AG08396 (cell line): ENCODE measurements around the gene CCM2.
"Not testable (repeated sequence)": the region's sequence is repeated elsewhere in the genome, so short reads cannot be mapped to it uniquely, and the experiment has no call there.

Source experiments
- DNase-seq: peaks from one replicate; pipeline ENCODE4 v3.0.0; 2012; ENCODE audit warnings: low spot score, mixed read lengths

CCM2 gene

DNA sequence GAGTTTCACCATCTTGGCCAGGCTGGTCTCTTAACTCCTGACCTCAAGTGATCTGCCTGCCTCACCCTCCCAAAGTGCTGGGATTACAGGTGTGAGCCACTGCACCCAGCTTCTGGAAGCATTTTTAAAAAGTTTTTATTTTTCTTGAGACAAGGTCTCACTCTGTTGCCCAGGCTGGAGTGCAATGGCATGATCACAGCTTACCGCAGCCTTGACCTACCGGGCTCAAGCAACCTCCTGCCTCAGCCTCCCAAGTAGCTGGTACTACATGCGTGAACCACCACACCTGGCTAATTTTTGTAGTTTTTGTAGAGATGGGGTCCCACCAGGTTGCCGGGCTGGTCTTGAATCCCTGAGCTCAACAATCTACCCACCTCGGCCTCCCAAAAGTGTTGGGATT, 34.7 kb downstream of the CCM2 start:
- DNase-seq, result not testable (repeated sequence)

DNA sequence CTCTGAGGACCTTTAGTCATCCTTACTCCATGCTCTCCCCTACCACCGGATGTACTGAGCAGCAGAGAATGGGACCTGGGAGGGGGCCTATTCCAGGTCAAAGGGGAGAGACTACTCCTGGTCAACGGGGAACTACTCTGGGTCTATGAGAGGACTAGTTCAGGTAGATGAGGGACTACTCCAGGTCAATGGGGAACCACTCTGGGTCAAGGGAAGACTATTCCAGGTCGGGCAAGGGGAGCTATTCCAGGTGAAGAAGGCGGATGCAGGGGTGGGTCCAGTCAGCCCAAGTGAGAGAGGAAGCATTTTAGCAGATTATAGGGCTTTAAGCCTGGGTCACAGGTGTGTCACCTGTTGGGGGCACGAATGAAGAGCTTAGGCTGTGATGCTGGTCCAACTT, 35.4 kb downstream of the CCM2 start:
- DNase-seq, result no peak

DNA sequence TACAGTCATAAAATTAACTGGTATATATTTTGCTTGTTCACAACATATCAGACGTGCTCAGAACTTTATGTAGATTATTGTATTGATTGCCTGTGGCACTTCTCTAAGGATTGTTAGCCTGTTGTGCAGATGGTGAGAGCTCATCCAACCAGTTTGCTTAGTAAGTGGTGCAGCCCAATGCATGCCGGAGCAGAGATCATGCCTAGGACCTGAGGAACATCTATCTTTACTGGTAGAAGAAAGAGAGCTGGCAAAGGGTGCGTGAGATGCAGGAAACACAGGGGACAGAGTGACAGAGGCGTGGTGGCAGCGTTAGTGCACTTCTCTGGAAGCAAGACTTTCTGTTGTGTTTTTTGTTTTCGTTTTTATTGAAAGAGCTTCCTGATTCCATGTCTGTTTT, 35.9 kb downstream of the CCM2 start:
- DNase-seq, result no peak

DNA sequence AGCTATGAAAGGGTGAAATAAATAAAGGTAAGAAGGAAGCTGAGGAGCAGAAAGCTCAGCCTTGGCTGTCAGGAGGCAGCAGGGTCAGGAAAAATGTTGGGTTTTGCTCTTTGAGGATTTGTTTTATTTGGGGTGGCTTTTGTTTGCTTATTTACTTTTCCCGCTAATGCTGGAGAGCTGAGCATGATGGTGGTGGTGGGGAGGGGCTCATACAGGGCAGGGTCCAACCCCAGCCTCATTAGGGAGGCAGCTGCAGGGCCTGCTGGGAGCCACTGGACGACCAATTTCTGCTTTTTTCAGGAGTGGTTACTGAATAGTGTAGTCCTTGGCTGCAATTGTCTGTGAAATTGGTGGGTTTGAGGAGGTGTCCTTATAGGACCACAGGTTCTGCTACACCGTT, 36.3 kb downstream of the CCM2 start:
- DNase-seq, result no peak

DNA sequence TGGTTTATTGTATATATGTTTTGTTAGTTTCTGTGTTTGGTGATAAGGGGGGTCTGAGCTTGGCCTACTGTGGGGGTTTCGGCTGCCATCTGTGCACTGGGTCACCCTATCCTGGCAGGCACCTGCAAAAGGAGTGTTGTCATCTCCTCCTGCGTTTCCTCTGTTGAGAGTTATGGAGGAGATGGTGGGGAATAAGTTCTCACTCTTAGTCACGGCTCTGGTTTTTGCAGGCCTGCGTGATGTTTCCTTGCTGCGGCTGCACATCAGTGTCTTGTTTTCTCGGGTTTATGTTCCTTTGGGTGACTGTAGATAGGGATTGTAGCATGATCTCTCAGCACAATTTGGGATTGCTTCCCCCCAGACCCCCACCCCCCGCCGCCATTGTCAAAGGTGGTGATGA, 36.8 kb downstream of the CCM2 start:
- no peak for DNase-seq

DNA sequence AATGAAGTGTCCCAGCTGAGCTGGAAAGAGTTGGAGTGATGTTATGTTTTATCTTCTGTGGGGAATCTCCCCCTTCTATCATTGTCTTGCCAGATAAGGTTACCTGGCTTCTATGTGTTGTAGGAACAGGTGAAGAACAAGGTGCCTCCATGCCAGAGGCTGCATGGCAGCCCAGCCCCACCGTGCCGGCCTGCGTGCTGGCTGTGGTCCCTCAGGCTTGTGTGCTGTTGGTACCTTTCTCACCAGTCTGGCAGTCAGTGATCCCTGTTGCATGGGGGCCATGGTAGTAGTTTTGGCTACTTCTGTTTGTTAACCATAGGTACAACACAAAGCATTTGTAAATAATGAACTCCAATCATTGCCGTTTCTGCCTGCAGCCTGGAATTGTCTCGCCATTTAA, 37.9 kb downstream of the CCM2 start:
- DNase-seq, result no peak

DNA sequence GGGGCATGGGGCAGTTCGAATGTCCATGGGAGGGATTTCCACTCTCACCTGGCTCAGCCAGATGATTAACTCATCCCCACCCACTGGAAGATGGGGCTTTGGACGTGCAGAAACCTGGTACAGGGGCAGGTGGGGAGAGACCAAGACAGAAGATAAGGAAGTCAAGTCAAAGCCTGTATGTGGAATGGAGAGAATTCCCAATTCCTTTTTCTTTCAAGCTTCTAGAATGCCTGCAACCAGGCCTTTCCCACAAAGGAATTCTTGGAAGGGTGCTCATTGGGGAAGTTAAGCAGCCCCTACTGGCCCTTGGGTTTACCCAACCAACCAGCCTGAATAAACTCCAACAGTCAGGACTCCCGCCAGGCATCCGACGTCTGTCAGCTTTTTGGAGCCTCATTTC, 39.1 kb downstream of the CCM2 start:
- no peak for DNase-seq

DNA sequence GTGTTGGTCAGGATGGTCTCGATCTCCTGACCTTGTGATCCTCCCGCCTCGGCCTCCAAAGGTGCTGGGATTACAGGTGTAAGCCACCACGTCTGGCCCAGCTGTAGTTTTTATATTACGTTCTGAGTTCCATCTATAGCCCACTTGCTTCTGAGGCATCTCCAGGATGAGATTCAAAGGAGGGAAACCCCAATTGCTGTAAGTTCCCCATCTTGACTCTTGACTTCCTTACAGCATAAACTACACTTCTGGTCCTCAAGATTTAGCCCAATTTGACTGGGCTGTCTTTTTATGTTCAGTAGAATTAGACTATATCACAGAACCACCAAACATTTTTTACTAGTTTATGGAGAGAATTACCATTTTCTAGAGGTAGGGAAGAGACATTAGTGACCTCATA, 44.3 kb downstream of the CCM2 start:
- no peak for DNase-seq

DNA sequence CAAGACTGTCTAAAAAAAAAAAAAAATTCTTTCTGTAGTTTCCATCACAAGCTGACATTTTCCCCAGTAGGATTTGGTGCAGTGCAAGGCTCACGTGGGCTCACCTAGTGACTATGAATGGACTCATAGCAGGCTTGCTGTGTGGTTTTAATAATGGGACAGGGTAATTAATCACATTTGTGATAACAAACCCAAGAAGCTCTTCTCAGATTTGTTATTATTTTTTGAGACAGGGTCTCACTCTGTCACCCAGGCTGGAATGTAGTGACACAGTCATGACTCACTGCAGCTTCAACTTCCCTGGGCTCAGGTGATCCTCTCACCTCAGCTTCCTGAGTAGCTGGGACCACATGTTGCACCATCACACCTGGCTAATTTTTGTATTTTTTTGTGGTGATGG, 48.7 kb downstream of the CCM2 start:
- no peak for DNase-seq

DNA sequence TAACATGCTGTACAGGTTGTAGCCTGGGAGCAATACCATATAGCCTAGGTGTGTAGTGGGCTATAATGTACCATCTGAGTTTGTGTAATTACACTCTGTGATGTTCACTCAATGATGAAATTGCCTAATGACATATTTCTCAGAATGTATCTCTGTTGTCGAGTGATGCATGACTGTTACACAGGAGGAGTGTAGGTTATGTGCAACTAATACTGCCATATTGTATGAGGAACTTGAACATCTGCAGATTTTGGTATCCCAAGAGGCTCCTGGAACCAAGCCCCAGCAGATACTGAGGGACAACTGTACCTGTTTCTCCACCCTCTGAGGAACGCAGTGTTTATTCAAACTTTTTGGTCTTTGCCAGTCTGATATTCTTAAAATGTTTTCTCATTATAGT, 50.2 kb downstream of the CCM2 start:
- no peak for DNase-seq

DNA sequence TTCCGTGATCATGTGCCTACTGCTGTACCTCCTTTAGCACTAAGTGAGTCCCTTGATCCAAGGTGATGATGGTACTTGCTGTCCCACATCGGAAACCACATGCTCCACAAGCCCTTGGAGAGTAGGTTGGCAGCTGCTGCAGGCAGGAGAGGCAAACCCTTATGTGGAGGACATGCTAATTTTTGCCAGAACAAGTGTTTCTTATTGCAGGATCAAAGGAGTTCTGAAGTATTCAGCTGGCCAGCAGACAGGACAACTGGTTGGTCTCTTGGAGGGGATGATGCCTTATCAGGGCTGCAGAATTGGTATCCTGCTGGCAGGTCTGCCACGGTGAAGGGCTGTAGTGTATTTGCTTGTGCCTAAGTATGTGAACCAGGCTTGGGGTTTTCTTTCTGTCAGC, 52.0 kb downstream of the CCM2 start:
- no peak for DNase-seq

DNA sequence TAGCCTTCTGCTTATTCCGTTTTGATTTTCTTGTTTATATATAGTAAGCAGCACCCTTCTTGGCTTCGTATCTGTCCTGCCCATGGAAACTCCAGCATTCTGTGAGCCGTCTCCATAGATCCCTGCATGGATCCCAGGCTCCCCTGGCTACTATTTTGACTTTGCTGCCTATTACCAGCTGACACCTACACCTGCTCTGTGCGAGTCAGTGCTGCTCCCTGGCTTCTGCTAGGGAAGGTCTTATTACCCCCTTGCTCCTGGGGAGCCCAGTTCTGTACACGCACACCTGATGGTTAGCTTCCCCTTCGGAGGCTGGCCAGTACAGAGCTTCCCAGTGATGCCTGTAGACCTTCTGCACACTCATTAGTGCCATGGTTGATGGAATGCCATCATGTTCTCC, 53.4 kb downstream of the CCM2 start:
- no peak for DNase-seq

DNA sequence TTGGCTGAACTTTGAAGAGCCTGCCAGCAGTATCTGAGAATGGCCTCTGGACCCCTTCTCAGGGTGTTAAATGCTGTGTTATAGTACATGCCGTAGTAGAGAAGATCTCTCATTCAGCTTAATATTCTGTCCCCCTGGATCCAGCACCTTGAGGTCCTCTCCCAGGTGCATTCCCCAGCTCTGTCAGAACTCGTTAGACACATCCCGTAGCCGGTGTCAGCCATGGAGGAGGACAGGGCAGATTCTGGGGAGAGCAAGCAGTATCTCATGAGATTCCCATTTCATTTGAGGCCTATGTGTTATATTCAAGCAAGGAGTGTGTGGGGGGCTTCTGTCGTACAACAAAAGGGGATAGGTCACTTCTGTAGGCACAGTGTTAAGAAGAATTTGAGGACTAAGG, 53.9 kb downstream of the CCM2 start:
- DNase-seq, result no peak

DNA sequence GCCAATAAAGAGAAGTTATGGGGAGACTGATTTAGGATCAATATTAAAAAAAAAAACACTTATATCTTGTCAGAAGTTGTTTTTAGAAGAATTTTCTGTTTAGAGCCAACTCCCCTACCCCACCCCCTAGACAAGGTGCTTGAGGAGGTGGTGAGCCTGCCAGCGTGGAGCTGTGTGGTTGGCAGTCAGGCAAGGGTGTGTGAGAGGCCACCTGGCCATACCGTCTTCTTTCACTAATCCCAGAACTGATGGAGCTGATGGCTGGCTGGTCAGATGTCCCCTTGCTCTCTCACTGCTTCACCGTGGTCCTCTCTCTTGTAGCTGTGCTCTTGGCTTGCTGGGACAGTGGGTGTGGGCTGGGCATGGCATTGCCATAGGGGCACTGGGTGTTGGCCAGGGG, 54.4 kb downstream of the CCM2 start:
- no peak for DNase-seq

DNA sequence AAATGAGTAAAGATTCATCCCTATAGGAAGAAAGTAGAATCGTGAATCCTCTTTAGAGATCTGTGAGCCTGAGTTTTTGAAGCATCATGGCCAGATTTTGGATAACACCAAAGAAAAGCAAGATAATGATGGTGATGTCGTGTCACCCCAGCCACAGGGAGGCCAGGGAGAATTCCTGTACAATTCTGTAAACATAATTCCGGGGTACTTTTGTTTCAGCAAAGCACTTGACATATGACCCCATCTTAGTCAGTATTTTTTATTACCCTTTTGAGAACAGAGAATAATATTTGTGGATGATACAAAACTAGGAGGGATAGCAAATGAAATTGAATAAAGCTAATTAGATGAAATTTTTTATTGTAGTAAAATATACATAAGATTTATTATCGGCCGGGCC, 55.0 kb downstream of the CCM2 start:
- DNase-seq, result no peak

DNA sequence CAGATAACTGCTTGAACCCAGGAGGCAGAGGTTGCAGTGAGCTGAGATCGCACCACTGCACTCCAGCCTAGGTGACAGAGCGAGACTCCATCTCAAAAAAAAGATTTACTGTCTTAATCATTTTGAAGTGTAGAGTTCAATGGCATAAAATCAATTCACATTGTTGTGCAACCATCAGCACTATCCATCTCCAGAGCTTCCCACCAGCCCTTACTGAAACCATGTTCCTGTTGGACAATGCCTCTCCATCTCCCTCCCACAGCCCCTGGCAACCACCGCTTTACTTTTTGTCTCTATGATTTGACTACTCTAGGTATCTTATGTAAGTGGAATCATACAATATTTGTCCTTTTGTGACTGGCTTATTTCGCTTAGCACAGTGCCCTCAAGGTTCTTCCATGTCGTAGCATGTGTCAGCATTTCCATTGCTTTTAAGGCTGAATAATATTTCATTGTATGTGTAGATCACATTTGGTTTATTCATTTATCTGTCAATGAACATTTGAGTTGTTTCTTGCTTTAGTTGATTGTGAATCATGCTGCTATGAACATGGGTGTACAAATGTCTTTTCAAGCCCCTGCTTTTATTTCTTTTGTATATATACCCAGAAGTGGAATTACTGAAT, 55.7 kb downstream of the CCM2 start:
- DNase-seq, result no peak

DNA sequence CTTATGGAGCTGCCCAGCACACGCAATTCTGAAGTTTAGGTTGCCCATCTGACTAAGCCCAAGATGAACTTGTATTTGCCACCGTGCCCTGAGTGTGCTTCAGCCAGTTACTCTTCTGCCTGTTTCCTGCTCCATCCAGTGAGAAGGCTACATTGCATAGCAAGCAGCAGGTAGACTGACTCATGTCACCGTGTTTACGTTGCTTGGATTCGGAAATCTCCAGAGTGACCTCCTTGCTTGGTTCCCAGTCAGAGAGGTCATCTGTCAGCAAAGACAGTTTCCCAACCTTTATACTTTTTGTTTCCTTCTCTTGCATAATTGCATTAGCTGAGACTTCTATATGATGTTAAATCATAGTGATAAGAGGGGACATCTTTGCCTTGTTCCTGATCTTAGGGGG, 57.9 kb downstream of the CCM2 start:
- no peak for DNase-seq

DNA sequence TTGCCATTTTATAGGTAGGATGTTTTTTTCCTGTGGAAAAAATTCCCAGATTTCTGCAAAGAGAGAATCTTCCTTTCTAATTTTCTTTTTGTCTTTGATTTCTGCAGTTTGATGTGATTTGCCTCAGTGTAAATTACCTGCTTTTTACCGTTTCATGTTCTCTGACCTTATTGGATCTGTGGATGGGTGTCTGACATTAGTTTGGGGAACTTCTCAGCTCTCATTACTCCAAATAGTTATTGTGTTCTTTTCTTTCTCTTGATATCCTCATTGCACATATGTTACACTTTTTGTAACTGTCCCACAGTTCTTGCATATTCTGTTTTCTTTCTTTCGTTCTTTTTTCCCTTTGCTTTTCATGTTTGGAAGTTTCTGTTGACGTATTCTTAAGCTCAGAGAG, 60.3 kb downstream of the CCM2 start:
- no peak for DNase-seq

DNA sequence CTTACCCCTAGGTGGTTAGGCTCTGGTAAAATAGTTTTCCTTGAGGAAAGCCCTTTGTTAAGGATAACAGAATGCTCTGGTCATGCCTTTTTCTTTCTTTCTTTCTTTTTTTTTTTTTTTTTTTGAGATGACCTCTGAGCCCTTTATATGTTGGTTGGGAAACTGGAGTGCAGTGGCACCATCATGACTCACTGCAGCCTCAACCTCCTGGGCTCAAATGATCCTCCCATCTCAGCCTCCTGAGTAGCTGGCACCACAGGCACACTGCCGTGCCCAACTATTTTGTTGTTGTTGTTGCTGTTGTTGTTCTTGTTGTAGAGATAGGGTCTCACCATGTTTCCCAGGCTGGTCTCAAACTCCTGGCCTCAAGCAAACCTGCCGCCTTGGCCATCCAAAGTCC, 61.4 kb downstream of the CCM2 start:
- no peak for DNase-seq

DNA sequence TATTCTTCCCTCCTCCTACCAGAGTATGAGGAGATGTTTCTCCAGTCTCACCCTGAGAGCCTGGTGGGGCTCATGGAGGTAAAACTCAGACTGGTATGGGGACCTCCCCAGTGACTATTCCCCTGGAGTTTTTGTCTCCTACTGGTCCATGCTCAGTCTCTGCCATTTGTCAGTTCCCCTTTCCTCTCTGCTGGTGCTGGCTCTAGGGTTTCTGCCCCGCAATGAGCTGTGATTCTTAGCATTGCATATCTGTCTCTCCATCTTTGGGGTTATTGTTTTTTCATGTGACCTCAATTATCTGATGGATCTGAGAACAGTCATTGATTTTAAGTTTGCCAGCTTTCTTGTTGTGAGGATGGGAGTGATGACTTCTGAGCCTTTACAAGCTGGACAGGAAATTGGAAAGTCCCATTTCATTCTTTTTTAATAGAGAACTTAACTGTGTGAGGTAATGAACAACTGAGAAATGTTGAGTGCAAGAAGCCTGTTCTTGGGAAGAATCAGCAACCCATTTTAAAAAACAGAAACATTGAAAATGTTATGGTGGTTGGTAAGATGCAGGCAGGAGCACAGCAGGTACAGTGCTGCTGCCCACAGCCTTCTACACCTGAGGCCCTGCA, 61.9 kb downstream of the CCM2 start:
- DNase-seq, result no peak

DNA sequence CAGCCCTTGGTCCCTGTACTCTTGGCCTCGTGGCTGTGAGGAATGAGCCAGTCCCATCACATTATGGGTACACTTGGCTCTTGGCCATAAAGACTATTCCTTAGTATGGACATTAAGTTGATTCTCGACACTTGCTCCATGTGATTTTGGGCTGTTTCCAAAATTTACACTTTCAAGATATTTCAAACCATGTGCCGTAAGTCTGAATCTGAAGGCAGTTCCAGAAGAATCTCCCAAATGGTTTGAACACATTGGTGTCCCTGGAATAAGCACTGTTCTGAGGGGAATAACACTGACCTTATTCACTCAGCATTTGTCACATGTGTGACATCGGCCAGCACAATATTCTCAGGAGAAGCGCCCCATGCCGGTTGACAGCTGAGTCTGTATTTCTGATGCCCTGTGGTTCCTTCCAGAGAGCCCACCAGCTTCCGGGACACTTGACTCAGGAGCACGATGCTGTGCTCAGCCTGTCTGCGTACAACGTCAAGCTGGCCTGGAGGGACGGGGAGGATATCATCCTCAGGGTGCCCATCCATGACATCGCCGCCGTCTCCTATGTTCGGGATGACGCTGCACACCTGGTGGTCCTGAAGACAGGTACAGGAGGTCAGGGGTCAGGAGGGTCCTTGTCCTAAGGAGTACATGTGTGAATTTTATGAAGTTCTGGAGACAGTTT, 64.2 kb downstream of the CCM2 start:
- DNase-seq, result no peak

DNA sequence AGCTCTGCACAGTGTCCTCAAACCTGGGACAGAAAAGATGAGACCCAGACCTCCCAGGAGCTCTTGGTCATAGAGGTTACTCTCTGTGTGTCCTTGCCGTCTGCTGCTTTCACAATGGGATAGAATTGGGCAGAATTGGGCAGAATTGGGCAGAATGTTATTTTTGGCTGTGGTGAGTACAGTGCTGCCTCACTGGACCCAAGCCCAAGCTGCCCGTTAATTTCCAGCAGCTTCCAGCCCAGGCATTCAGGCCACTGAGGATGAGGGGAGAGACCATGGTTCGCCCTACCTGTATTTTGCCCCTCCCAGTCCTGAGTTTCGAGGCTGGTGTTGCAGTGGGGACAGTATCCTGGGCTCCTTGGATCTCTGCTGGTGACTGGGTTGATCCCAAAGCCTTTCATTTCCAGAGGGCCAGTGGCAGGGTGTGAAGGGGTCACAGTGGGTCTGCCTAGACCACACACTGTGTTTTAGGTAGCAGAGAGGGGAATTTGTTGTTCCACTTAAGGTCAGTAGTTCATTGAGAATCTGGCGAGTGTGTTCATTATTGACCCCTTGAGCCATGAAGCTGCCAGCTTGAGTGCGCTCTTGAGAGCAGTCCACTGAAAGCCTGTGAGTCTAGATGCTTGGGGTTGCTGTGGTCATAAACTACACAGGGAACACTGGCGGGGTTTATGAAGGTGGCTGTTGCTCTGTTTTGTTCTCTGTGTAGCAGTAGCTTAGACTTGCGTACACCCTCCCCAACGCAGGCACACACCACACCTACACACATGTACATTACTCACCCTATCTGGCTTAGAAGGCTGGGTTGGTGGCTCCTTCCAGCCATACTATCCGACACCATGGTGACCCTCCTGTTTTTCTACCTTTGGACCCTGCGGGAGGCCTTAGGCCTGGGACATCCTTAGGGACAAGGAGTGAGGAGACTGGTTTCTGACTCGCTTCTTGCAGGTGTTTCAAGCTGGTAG, 65.3 kb downstream of the CCM2 start:
- DNase-seq, result no peak

DNA sequence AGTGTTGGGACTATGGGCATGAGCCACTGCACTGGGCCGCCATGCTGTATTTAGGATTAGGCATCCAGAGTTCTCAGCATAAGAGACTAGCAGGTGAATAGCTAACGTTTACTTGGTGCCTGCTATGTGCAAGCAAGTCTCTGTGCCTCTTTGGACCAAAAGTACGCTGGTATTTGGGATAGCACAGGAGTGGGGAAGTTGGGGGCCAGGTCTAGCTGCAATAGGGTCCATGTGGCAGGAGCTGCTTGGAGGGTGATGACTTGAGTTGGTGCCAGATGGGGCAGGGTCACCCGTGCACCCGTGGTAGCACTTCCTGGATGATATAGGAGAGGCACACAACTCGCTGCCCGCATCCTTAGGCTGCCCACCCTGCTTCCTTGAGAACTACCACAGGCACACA, 66.4 kb downstream of the CCM2 start:
- no peak for DNase-seq
